HG02885 (cell line): ENCODE data around the gene PGLYRP1.

ENCODE experiments used
- ATAC-seq: cut with Tn5 transposase; IDR thresholded peaks from one replicate; pipeline ENCODE4 v1.9.1; 2021; ENCODE audit warnings: mild to moderate bottlenecking; ENCODE audit not compliant: unreplicated experiment, poor library complexity

PGLYRP1 gene

DNA sequence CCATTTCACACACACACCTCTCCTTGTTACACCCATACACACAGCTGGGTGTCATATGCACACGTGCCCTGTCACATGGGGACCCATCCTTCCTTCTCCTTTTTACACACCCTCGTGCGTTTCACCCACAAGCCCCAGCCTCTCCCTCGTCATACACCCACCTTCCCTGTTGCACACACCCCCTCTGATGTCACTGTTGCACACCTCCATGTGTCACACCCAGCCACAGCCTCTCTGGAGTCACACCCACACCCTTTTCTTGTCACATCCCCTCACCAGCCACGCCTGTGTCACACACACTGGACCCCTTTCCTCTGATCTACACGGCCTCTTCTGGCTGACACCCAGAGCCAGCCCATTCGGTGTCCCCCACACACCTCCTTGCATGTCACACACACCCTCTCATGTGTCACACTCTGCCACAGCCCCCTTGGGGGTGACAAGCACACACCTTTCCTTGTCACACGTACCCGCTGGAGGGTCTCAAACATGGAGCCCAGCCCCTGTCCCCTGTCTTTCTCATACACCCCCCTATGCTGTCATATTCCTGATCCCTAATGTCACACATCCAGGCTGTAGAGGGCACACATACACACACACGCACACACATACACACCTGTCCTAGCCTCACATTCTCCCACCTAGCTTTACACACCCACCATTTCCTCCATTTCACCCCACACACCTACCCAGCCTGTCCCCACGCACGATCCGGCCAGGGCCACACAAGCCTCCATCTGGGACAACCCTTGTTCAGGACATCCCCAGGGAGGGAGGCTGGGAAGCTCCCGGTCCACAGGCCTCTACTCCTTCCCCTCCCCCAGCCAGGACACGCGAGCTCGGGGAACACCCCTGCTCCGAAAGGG, 50.5 kb downstream of the PGLYRP1 start:
- no peak for ATAC-seq

DNA sequence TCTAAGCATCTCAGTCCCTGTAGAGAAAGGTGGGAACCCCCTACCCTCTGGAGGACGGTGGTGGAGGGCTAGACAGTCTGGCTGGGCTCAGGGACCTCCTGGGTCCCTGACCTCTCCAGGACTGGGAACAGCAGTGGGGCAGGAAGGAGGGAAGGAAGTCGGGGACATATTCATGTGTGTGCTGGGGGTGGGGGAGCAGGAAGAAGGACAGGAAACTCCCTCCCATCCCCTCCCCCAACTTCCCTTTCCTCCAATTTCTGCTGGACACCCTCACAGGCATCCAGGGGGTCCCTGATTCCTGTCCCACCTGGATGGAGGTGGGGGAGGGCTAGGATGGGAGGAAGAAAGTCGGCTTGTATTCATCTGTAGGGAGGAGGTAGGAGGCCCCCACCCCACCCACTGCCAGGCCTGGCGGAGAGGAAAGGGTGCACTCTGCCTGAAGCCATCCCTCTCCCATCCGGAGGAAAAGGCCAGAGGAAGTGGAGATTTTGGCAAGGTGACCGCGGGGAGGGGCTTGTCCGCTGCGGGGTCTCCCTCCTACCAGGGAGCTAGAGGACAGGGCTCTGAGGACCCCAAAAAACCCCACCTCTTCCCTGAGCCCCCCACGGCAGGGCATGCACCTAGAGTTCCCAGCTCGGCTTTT, 51.5 kb downstream of the PGLYRP1 start:
- no peak for ATAC-seq

DNA sequence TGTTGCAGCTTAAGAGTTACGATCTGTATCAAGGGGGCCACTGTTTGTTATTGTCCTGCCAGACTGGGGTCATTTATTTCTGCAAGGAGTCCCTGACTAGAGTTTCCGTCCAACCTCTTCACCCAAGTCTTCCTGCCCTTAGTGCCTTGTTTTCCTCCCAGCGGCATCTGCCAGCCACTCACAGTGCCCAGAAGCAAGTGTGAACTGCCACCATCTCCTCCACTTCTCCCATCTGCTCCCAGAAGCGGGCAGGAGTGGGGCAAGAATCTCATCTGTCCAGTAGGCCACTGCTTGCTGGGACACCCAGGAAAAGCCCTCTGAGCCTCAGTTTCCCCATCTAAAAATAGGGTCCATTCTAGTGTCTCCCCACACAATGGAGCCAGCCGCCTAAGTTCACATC, 53.2 kb downstream of the PGLYRP1 start:
- ATAC-seq = no peak
